CD8-positive, alpha-beta memory T cell (primary cell): ENCODE results near the gene TPP1. TPM values are rescaled to one million over a fixed set of nuclear protein-coding genes. Genes with fewer than 3 reads are reported as not detected.

ENCODE experiments used
- CTCF ChIA-PET: fragments of 350-600 bp; sonication (Branson Sonifier 250); formaldehyde crosslinking; loops from one replicate; lab custom pipeline; 2021; ENCODE audit warnings: antibody characterized with exemption; lab: Charles Lee
- POLR2A ChIA-PET: fragments of 350-600 bp; sonication (Branson Sonifier 250); formaldehyde crosslinking; loops from one replicate; lab custom pipeline; 2021; ENCODE audit warnings: antibody characterized with exemption; lab: Charles Lee
- DNase-seq, 5 donors: peaks; one replicate each; pipeline versions ENCODE4 v3.0.0 to v3.0.0-alpha.2; 2020 to 2022; ENCODE audit warnings: mixed read lengths in 1 of 5
- H3K27ac ChIP-seq: one replicate; pipeline ENCODE4 v1.7.0; 2013; ENCODE audit warnings: low read depth, mild to moderate bottlenecking, low read length, moderate library complexity
- H3K27me3 ChIP-seq: 2 replicates; pipeline ENCODE4 v1.7.0; 2013; ENCODE audit warnings: low read length, mild to moderate bottlenecking; ENCODE audit not compliant: insufficient read depth, poor library complexity, severe bottlenecking
- H3K36me3 ChIP-seq: 2 replicates; pipeline ENCODE4 v1.7.0; 2013; ENCODE audit warnings: mild to moderate bottlenecking, low read length, moderate library complexity; ENCODE audit not compliant: insufficient read depth
- H3K4me1 ChIP-seq: 2 replicates; pipeline ENCODE4 v1.7.0; 2013; ENCODE audit warnings: mild to moderate bottlenecking, low read length, moderate library complexity; ENCODE audit not compliant: insufficient read depth
- H3K4me3 ChIP-seq: 2 replicates; pipeline ENCODE4 v1.7.0; 2013; ENCODE audit warnings: mild to moderate bottlenecking, low read length
- H3K9me3 ChIP-seq: 2 replicates; pipeline ENCODE4 v1.7.0; 2013; ENCODE audit warnings: mild to moderate bottlenecking, low read length
- H3K27ac Mint-ChIP-seq, 8 donors: one replicate each; pipeline ENCODE4 v1.8.0; 2020 to 2021; ENCODE audit warnings: mixed read lengths in 8 of 8, mild to moderate bottlenecking in 6 of 8, inconsistent platforms in 3 of 8, moderate library complexity in 3 of 8
- H3K27me3 Mint-ChIP-seq, 2 donors: one replicate each; pipeline ENCODE4 v1.8.0; 2020 to 2021; ENCODE audit warnings: mixed read lengths in 2 of 2, mild to moderate bottlenecking in 1 of 2, moderate library complexity in 1 of 2
- H3K36me3 Mint-ChIP-seq, 3 donors: one replicate each; pipeline ENCODE4 v1.8.0; 2020 to 2021; ENCODE audit warnings: mixed read lengths in 3 of 3, inconsistent platforms in 1 of 3, mild to moderate bottlenecking in 1 of 3
- H3K4me1 Mint-ChIP-seq, 3 donors: one replicate each; pipeline ENCODE4 v1.8.0; 2020 to 2021; ENCODE audit warnings: mixed read lengths in 3 of 3, inconsistent platforms in 1 of 3, mild to moderate bottlenecking in 1 of 3
- H3K4me3 Mint-ChIP-seq, 7 donors: one replicate each; pipeline ENCODE4 v1.8.0; 2020 to 2021; ENCODE audit warnings: mixed read lengths in 7 of 7, mild to moderate bottlenecking in 6 of 7, moderate library complexity in 4 of 7, inconsistent platforms in 2 of 7
- H3K9me3 Mint-ChIP-seq, 5 donors: one replicate each; pipeline ENCODE4 v1.8.0; 2020 to 2022; ENCODE audit warnings: mixed read lengths in 5 of 5, mild to moderate bottlenecking in 3 of 5, moderate library complexity in 2 of 5, inconsistent platforms in 1 of 5
- polyA plus RNA-seq: library from polyadenylated mRNA; unstranded; fragments of 300-500 nt; fragmentation: Illumina TruSeq; gene quantifications from one replicate; pipeline ENCODE4 v1.2.3, GENCODE V29; 2021
- total RNA-seq, 2 experiments: library from RNA; stranded (reverse); gene quantifications; one replicate each; pipeline ENCODE4 v1.2.3, GENCODE V29; 2021

The TPP1 gene
- total and polyA plus RNA-seq, 3 experiments from 2014 or later: 57.2 to 165 (median 61.6) TPM

GRCh38 chr11:6596239-6596877 lies 22.9 kb downstream of the TPP1 start:
- H3K4me3 ChIP-seq: no peak overlapping the region
- H3K9me3 ChIP-seq: no peaks in the 10 kb centered on the region
- peaks cover under 1% of the 10 kb centered on the region for H3K4me1 ChIP-seq
- peaks cover 22 to 58% (median 40%) of the 10 kb centered on the region in 3 donors for H3K4me1 Mint-ChIP-seq
- H3K27me3 ChIP-seq: no peaks in the 10 kb centered on the region
- no peaks in the 10 kb centered on the region for H3K9me3 Mint-ChIP-seq
- peak overlapping the region in 1 of 7 donors; percentile 17 for H3K4me3 Mint-ChIP-seq
- ChIA-PET POLR2A (interaction anchor here (0.9 kb wide), 1 partner anchor 79 kb away, joined by 4 read pairs; no protein-coding TSS in a partner anchor), CTCF (interaction anchor here (0.7 to 3.6 kb wide), 4 partner anchors 16 to 87 kb away, joined by 3 to 14 read pairs (median 4); partner anchors contain the start of genes MRPL17 and TPP1)
- no peak overlapping the region for H3K27ac ChIP-seq
- no peaks in the 10 kb centered on the region for H3K27me3 Mint-ChIP-seq
- peak overlapping the region in 4 of 8 donors; percentile 3 to 87 (median 36) for H3K27ac Mint-ChIP-seq
- H3K36me3 ChIP-seq: peaks cover 23% of the 10 kb centered on the region
- H3K36me3 Mint-ChIP-seq: peaks cover 0 to 92% (median 13%) of the 10 kb centered on the region in 3 donors
- DNase-seq: no peak

- no peaks in the 10 kb centered on the region for H3K4me1 ChIP-seq
- CTCF ChIA-PET: interaction anchor here (1.2 to 3.6 kb wide), 3 partner anchors 15 to 144 kb away, joined by 3 to 14 read pairs (median 3); partner anchors contain the start of gene MRPL17
- Mint-ChIP-seq H3K27me3 (no peaks in the 10 kb centered on the region), H3K4me1 (peaks cover 16 to 48% (median 35%) of the 10 kb centered on the region in 3 donors), H3K4me3 (peak overlapping the region in 1 of 7 donors; percentile 4), H3K36me3 (peaks cover 0 to 80% (median 14%) of the 10 kb centered on the region in 3 donors), H3K9me3 (no peaks in the 10 kb centered on the region), H3K27ac (peak overlapping the region; percentile 17 to 86 (median 50))
- H3K9me3 ChIP-seq: no peaks in the 10 kb centered on the region
- no peak overlapping the region for H3K27ac ChIP-seq
- POLR2A ChIA-PET: no interaction called here
- peaks cover 2% of the 10 kb centered on the region for H3K36me3 ChIP-seq
- no peak for DNase-seq
- no peaks in the 10 kb centered on the region for H3K27me3 ChIP-seq
- no peak overlapping the region for H3K4me3 ChIP-seq
Measured at GRCh38 chr11:6594142-6594768, 25.0 kb downstream of the TPP1 start.

GRCh38 chr11:6588018-6588417 lies 31.2 kb downstream of the TPP1 start:
- H3K27me3 Mint-ChIP-seq: no peaks in the 10 kb centered on the region
- H3K9me3 Mint-ChIP-seq: peaks cover 15 to 21% (median 20%) of the 10 kb centered on the region in 5 donors
- peaks cover 16 to 53% (median 24%) of the 10 kb centered on the region in 3 donors for H3K36me3 Mint-ChIP-seq
- no peaks in the 10 kb centered on the region for H3K36me3 ChIP-seq
- peaks cover under 1 to 3% (median 2%) of the 10 kb centered on the region in 3 donors for H3K4me1 Mint-ChIP-seq
- H3K4me1 ChIP-seq: no peaks in the 10 kb centered on the region
- peaks cover 6% of the 10 kb centered on the region for H3K9me3 ChIP-seq
- ChIA-PET POLR2A (no interaction called here), CTCF (interaction anchor here (1.2 kb wide), 2 partner anchors 9 to 95 kb away, joined by 3 read pairs; partner anchors contain the start of gene MRPL17)
- no peak overlapping the region for H3K27ac ChIP-seq
- no peak overlapping the region for H3K4me3 ChIP-seq
- H3K27ac Mint-ChIP-seq: peak overlapping the region in 1 of 8 donors; percentile 78
- H3K4me3 Mint-ChIP-seq: no peak overlapping the region
- no peaks in the 10 kb centered on the region for H3K27me3 ChIP-seq
- no peak for DNase-seq

GRCh38 chr11:6587360-6587953 lies 31.8 kb downstream of the TPP1 start:
- Mint-ChIP-seq H3K4me1 (peaks cover 0 to 3% (median 2%) of the 10 kb centered on the region in 3 donors), H3K27ac (peak overlapping the region in 1 of 8 donors; percentile 78), H3K4me3 (no peak overlapping the region), H3K36me3 (peaks cover 16 to 53% (median 30%) of the 10 kb centered on the region in 3 donors), H3K9me3 (peaks cover 19 to 26% (median 25%) of the 10 kb centered on the region in 5 donors), H3K27me3 (no peaks in the 10 kb centered on the region)
- ChIA-PET CTCF (interaction anchor here (1.2 kb wide), 3 partner anchors 9 to 96 kb away, joined by 3 to 4 read pairs (median 3); partner anchors contain the start of gene MRPL17), POLR2A (no interaction called here)
- no peak overlapping the region for H3K27ac ChIP-seq
- no peak overlapping the region for H3K4me3 ChIP-seq
- H3K36me3 ChIP-seq: no peaks in the 10 kb centered on the region
- no peak for DNase-seq
- peaks cover 6% of the 10 kb centered on the region for H3K9me3 ChIP-seq
- H3K4me1 ChIP-seq: no peaks in the 10 kb centered on the region
- no peaks in the 10 kb centered on the region for H3K27me3 ChIP-seq

- H3K27me3 ChIP-seq: no peaks in the 10 kb centered on the region
- peaks cover 19 to 30% (median 27%) of the 10 kb centered on the region in 5 donors for H3K9me3 Mint-ChIP-seq
- POLR2A ChIA-PET: no interaction called here
- no peak overlapping the region for H3K4me3 Mint-ChIP-seq
- peaks cover 6% of the 10 kb centered on the region for H3K9me3 ChIP-seq
- H3K27ac ChIP-seq: no peak overlapping the region
- peaks cover 0 to 2% (median under 1%) of the 10 kb centered on the region in 3 donors for H3K4me1 Mint-ChIP-seq
- no peaks in the 10 kb centered on the region for H3K27me3 Mint-ChIP-seq
- no peak overlapping the region for H3K27ac Mint-ChIP-seq
- CTCF ChIA-PET: interaction anchor here (1.2 kb wide), 3 partner anchors 8 to 96 kb away, joined by 3 to 4 read pairs (median 3); partner anchors contain the start of gene MRPL17
- no peak for DNase-seq
- no peaks in the 10 kb centered on the region for H3K36me3 ChIP-seq
- peaks cover 16 to 48% (median 36%) of the 10 kb centered on the region in 3 donors for H3K36me3 Mint-ChIP-seq
- no peaks in the 10 kb centered on the region for H3K4me1 ChIP-seq
- no peak overlapping the region for H3K4me3 ChIP-seq
Measured at GRCh38 chr11:6586434-6587359, 32.5 kb downstream of the TPP1 start.

- H3K36me3 ChIP-seq: no peaks in the 10 kb centered on the region
- no peak overlapping the region for H3K27ac ChIP-seq
- DNase-seq: no peak
- H3K4me3 ChIP-seq: no peak overlapping the region
- ChIA-PET POLR2A (no interaction called here), CTCF (no interaction called here)
- Mint-ChIP-seq H3K27me3 (no peaks in the 10 kb centered on the region), H3K27ac (peak overlapping the region in 1 of 8 donors; percentile 50), H3K4me3 (no peak overlapping the region), H3K9me3 (peaks cover 23 to 34% (median 27%) of the 10 kb centered on the region in 5 donors), H3K4me1 (peaks cover 0 to 2% (median 0%) of the 10 kb centered on the region in 3 donors), H3K36me3 (peaks cover 14 to 45% (median 44%) of the 10 kb centered on the region in 3 donors)
- H3K9me3 ChIP-seq: peaks cover 6% of the 10 kb centered on the region
- H3K27me3 ChIP-seq: no peaks in the 10 kb centered on the region
- no peaks in the 10 kb centered on the region for H3K4me1 ChIP-seq
Measured at GRCh38 chr11:6584528-6584927, 34.7 kb downstream of the TPP1 start.

- no peak overlapping the region for H3K27ac ChIP-seq
- Mint-ChIP-seq H3K4me1 (peaks cover 0 to 2% (median 0%) of the 10 kb centered on the region in 3 donors), H3K27me3 (no peaks in the 10 kb centered on the region), H3K27ac (no peak overlapping the region), H3K36me3 (peaks cover 14 to 45% (median 44%) of the 10 kb centered on the region in 3 donors), H3K9me3 (peaks cover 23 to 34% (median 27%) of the 10 kb centered on the region in 5 donors), H3K4me3 (no peak overlapping the region)
- no peaks in the 10 kb centered on the region for H3K36me3 ChIP-seq
- peaks cover 6% of the 10 kb centered on the region for H3K9me3 ChIP-seq
- POLR2A ChIA-PET: no interaction called here
- no peak for DNase-seq
- no peaks in the 10 kb centered on the region for H3K27me3 ChIP-seq
- no peak overlapping the region for H3K4me3 ChIP-seq
- no peaks in the 10 kb centered on the region for H3K4me1 ChIP-seq
- CTCF ChIA-PET: no interaction called here
Measured at GRCh38 chr11:6583584-6583983, 35.6 kb downstream of the TPP1 start.
